NB4 (cell line): ENCODE measurements around the gene UGGT2.
"Not testable (repeated sequence)": the region's sequence is repeated elsewhere in the genome, so short reads cannot be mapped to it uniquely, and the experiment has no call there.

Experiments
- DNase-seq: peaks from one replicate; pipeline ENCODE4 v3.0.0; 2010; ENCODE audit warnings: low read depth
- H3K4me3 ChIP-seq: one replicate; pipeline ENCODE4 v1.5.1; 2011; ENCODE audit warnings: mild to moderate bottlenecking, low read depth, low read length, moderate library complexity
- CTCF ChIP-seq: IDR thresholded peaks from one replicate; pipeline ENCODE4 v1.5.1; 2012; ENCODE audit warnings: low read depth, low read length
- MYC ChIP-seq: IDR thresholded peaks from 2 replicates; pipeline ENCODE4 v1.6.1; 2011; ENCODE audit warnings: low read depth, low read length
- POLR2A ChIP-seq: IDR thresholded peaks from 2 replicates; pipeline ENCODE4 v1.6.1; 2011; ENCODE audit warnings: mild to moderate bottlenecking; ENCODE audit not compliant: insufficient read length; ENCODE audit errors: extremely low read depth
- TF ChIP-seq, protein P1 (sequence below): IDR thresholded peaks from 2 replicates; pipeline ENCODE4 v1.6.1; 2011; ENCODE audit warnings: low read depth, low read length

UGGT2 gene

GRCh38 chr13:95771905-95772304 is 281.3 kb downstream of the UGGT2 start:
- no peak for DNase-seq
- no peak overlapping the region for H3K4me3 ChIP-seq
- TF ChIP-seq CTCF = no peak
- TF ChIP-seq, protein P1, sequence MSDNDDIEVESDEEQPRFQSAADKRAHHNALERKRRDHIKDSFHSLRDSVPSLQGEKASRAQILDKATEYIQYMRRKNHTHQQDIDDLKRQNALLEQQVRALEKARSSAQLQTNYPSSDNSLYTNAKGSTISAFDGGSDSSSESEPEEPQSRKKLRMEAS = no peak
- TF ChIP-seq MYC = no peak
- no peak for TF ChIP-seq POLR2A

DNA sequence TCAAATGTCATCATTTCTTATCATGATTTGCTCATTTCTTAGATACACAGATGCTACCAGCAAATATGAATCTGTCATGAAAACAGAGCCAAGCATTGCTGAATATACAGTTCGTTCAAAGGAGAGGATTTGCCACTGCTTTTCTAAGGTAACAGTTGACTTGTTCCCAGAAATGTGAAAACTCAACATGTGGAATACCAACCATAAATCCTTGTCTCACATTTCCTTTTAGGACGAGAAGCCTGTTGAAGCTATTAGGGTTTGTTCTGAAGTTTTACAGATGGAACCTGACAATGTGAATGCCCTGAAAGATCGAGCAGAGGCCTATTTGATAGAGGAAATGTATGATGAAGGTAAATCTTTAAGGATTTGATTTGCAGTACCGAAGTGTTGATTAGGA is 289.6 kb downstream of the UGGT2 start:
- H3K4me3 ChIP-seq = no peak overlapping the region
- TF ChIP-seq POLR2A (no peak), CTCF (no peak), MYC (no peak)
- TF ChIP-seq, protein P1 = no peak
- DNase-seq = no peak

GRCh38 chr13:95762626-95763025 is 290.6 kb downstream of the UGGT2 start:
- H3K4me3 ChIP-seq, DNase-seq: not testable (repeated sequence)

- no peak for TF ChIP-seq MYC
- TF ChIP-seq CTCF = no peak
- TF ChIP-seq, protein P1 = no peak
- TF ChIP-seq POLR2A = no peak
- no peak overlapping the region for H3K4me3 ChIP-seq
- DNase-seq = peak; percentile 25
These were observed 297.1 kb downstream of the UGGT2 start for GRCh38 chr13:95756072-95756471.

DNA sequence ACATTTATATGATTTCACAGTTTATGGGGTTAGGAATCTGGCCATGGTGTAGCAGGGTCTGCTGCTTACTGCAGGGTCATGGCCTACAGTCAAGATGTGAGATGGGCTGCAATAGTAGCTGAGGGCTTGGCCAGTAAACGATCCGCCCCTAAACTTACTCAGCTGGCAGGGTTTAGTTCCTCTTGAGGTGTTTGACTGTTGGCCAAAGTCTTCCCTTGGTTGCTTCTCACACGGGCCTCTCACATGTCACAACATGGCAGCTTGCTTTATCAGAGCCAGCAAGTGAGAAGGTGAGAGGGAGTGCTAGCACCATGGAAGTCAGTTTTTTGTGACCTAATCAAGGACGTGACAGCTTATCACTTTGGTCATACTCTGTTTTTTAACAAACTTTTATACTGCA is 299.1 kb downstream of the UGGT2 start:
- H3K4me3 ChIP-seq = no peak overlapping the region
- TF ChIP-seq MYC (no peak), CTCF (no peak), POLR2A (no peak)
- TF ChIP-seq, protein P1 = no peak
- DNase-seq = peak; percentile 32

- H3K4me3 ChIP-seq = no peak overlapping the region
- TF ChIP-seq MYC = no peak
- TF ChIP-seq, protein P1 = no peak
- no peak for TF ChIP-seq CTCF
- TF ChIP-seq POLR2A = no peak
- DNase-seq = no peak
These were observed 300.5 kb downstream of the UGGT2 start for GRCh38 chr13:95752677-95753076.
